ENCODE results near the gene UBE2L6. TPM values are rescaled to one million over a fixed set of nuclear protein-coding genes. Genes with fewer than 3 reads are reported as not detected.
"Not testable (repeated sequence)": the region's sequence is repeated elsewhere in the genome, so short reads cannot be mapped to it uniquely, and the experiment has no call there.

The UBE2L6 gene
- total RNA-seq, 1 donor from 2014 or later = 19.0 TPM

GRCh38 chr11:57542582-57542981 is 24.9 kb downstream of the UBE2L6 start:
- no peaks in the 10 kb centered on the region for H3K36me3 ChIP-seq
- DNase-seq = no peak
- no peak overlapping the region for H3K27ac ChIP-seq (replicated peaks)
- H3K4me1 ChIP-seq = no peaks in the 10 kb centered on the region
- intact Hi-C loops (cut with micrococcal nuclease) = no loop called here
- TF ChIP-seq CTCF (IDR thresholded peaks at IDR 0.05; ENCODE audit: borderline replicate concordance) = no peak
- no peak overlapping the region for H3K4me3 ChIP-seq
- H3K27me3 ChIP-seq (ENCODE audit: low read depth) = no peaks in the 10 kb centered on the region
- H3K9me3 ChIP-seq (replicated peaks) = no peaks in the 10 kb centered on the region

GRCh38 chr11:57541169-57541568 is 26.3 kb downstream of the UBE2L6 start:
- Histone ChIP-seq H3K27me3 (ENCODE audit: low read depth) (no peaks in the 10 kb centered on the region), H3K36me3 (no peaks in the 10 kb centered on the region), H3K27ac (replicated peaks) (no peak overlapping the region), H3K4me1 (no peaks in the 10 kb centered on the region), H3K4me3 (no peak overlapping the region), H3K9me3 (replicated peaks) (no peaks in the 10 kb centered on the region)
- intact Hi-C loops (cut with micrococcal nuclease) = no loop called here
- DNase-seq = no peak
- TF ChIP-seq CTCF (IDR thresholded peaks at IDR 0.05; ENCODE audit: borderline replicate concordance) = no peak

- intact Hi-C loops (cut with micrococcal nuclease) = no loop called here
- no peak overlapping the region for H3K4me3 ChIP-seq
- no peaks in the 10 kb centered on the region for H3K27me3 ChIP-seq (ENCODE audit: low read depth)
- H3K36me3 ChIP-seq = no peaks in the 10 kb centered on the region
- no peak overlapping the region for H3K27ac ChIP-seq (replicated peaks)
- H3K4me1 ChIP-seq = no peaks in the 10 kb centered on the region
- no peak for TF ChIP-seq CTCF (IDR thresholded peaks at IDR 0.05; ENCODE audit: borderline replicate concordance)
- no peak for DNase-seq
- H3K9me3 ChIP-seq (replicated peaks) = no peaks in the 10 kb centered on the region
These were observed 28.1 kb downstream of the UBE2L6 start for GRCh38 chr11:57539342-57539741.

GRCh38 chr11:57536947-57537619 is 30.4 kb downstream of the UBE2L6 start, which contains the start of gene SMTNL1:
TSS of gene SMTNL1 (plus strand) at chr11:57537595. CDS start at chr11:57542643, 5,048 bp downstream.
- no peak within 1 kb of the TSS for H3K27ac ChIP-seq (replicated peaks)
- H3K4me3 ChIP-seq = no peak within 1 kb of the TSS
- no peaks in the 10 kb centered on the region for H3K4me1 ChIP-seq
- no peaks in the 10 kb centered on the region for H3K36me3 ChIP-seq
- H3K9me3 ChIP-seq (replicated peaks) = no peaks in the 10 kb centered on the region
- no peak for DNase-seq
- intact Hi-C loops (cut with micrococcal nuclease) = no loop called here
- no peaks in the 10 kb centered on the region for H3K27me3 ChIP-seq (ENCODE audit: low read depth)
- no peak for TF ChIP-seq CTCF (IDR thresholded peaks at IDR 0.05; ENCODE audit: borderline replicate concordance)

GRCh38 chr11:57534449-57534848 is 33.0 kb downstream of the UBE2L6 start:
- H3K9me3 ChIP-seq (replicated peaks); H3K36me3 ChIP-seq; H3K27ac ChIP-seq (replicated peaks); H3K27me3 ChIP-seq (ENCODE audit: low read depth); DNase-seq; intact Hi-C loops (cut with micrococcal nuclease); H3K4me3 ChIP-seq: not testable (repeated sequence)
- peaks cover 18% of the 10 kb centered on the region for H3K4me1 ChIP-seq

Measured in left ventricle myocardium inferior (tissue), 1 donor.